Measurements from ENCODE around the gene TRPT1. TPM values are rescaled to one million over a fixed set of nuclear protein-coding genes. Genes with fewer than 3 reads are reported as not detected.
A peak's percentile ranks its signal among the peaks of the same experiment; 100 is the strongest.

The TRPT1 gene
- total and polyA plus RNA-seq, 9 of the 15 experiments (the other 6 are each of a cell fraction or from before 2014, with no cell fraction given) = 4.6 to 41.7 (median 23.1) TPM

- TF ChIP-seq ZBTB11 (CRISPR knock-in tag; IDR thresholded peaks at IDR 0.05) (peak in 2 of 3 experiments; percentile 29 to 74; a peak in 3 of 6 replicates), OTX1 (CRISPR knock-in tag; IDR thresholded peaks at IDR 0.05) (no peak; the same call in 1 of the 2 replicates), MAFG (tag; conservative IDR thresholded peaks at IDR 0.05) (peak; percentile 90), ERF (CRISPR knock-in tag; IDR thresholded peaks at IDR 0.05) (peak; percentile 75), ZFP36 (IDR thresholded peaks at IDR 0.05; ENCODE audit: low read depth, low read length, partially characterized antibody) (peak; percentile 12), ZNF280A (IDR thresholded peaks at IDR 0.05; ENCODE audit: low read depth, partially characterized antibody) (no peak), MTA1 (IDR thresholded peaks at IDR 0.05; ENCODE audit: borderline replicate concordance) (0 out of 2 replicates have a peak, but pooled peaks have one; percentile 45), ZBTB7A (IDR thresholded peaks at IDR 0.05; ENCODE audit: borderline replicate concordance, control insufficient read depth, low read depth, low read length) (peak; percentile 99), ESRRB (CRISPR knock-in tag; IDR thresholded peaks at IDR 0.05; ENCODE audit: borderline replicate concordance) (no peak), WHSC1 (IDR thresholded peaks at IDR 0.05; ENCODE audit: low read length) (no peak), ZNF280B (CRISPR knock-in tag; IDR thresholded peaks at IDR 0.05) (no peak), GTF2E2 (tag; IDR thresholded peaks at IDR 0.05) (peak; percentile 95), STAT6 (CRISPR knock-in tag; IDR thresholded peaks at IDR 0.05) (peak; percentile 86), MTA2 (IDR thresholded peaks at IDR 0.05; ENCODE audit: low read depth) (no peak), ZNF274 (IDR thresholded peaks at IDR 0.05; ENCODE audit: borderline replicate concordance, low read depth, low read length) (no peak), RBFOX2 (IDR thresholded peaks at IDR 0.05; ENCODE audit: low read depth, low read length) (peak; percentile 86), POLR2H (tag; IDR thresholded peaks at IDR 0.05; ENCODE audit: low read depth) (peak; percentile 84), ZNF780A (CRISPR knock-in tag; IDR thresholded peaks at IDR 0.05) (no peak)
These were observed 18.5 kb downstream of the TRPT1 start (continued) for GRCh38 chr11:64207256-64208085.
